NCI-H128 (cell line): ENCODE results near the gene IKZF4.
"Not testable (repeated sequence)": the region's sequence is repeated elsewhere in the genome, so short reads cannot be mapped to it uniquely, and the experiment has no call there.

Experiments
- DNase-seq: peaks from one replicate; lab custom pipeline; 2025; ENCODE audit not compliant: unreplicated experiment; lab: John Stamatoyannopoulos, UW

The IKZF4 gene

DNA sequence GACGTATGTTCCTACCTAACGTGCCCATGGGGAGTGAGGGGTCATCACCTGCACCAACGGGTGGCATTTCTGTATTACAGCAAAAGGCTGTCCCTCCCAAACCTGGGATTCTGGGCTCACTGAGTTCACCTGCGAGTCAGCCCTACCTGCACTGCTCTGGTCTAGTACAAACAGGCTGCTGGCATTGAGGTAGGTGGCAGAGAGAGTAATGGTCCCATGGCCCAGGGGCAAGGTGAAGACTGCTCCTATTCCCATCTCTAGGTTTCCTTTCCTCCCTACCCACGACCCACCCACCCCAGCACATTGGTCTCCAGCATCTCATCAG, 23.3 kb upstream of the IKZF4 start:
- DNase-seq: no peak

GRCh38 chr12:55999522-55999921, 21.3 kb upstream of the IKZF4 start:
- DNase-seq: not testable (repeated sequence)

DNA sequence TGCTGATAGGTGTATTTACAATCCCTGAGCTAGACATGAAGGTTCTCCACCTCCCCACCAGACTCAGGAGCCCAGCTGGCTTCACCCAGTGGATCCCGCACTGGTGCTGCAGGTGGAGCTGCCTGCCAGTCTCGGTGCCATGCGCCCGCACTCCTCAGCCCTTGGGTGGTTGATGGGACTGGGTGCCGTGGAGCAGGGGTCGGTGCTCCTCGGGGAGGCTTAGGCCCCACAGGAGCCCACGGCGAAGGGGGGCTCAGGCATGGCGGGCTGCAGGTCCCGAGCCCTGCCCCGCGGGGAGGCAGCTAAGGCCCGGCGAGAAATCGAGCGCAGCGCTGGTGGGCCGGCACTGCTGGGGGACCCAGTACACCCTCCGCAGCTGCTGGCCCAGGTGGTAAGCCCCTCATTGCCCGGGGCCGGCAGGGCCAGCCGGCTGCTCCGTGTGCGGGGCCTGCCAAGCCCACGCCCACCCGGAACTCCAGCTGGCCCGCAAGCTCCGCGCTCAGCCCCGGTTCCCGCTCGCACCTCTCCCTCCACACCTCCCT, 20.8 kb upstream of the IKZF4 start:
- not testable (repeated sequence) for DNase-seq

- DNase-seq: no peak
Measured at GRCh38 chr12:56001487-56002100, 19.2 kb upstream of the IKZF4 start.

- DNase-seq: not testable (repeated sequence)
Measured at GRCh38 chr12:56003376-56003775, 17.5 kb upstream of the IKZF4 start.

DNA sequence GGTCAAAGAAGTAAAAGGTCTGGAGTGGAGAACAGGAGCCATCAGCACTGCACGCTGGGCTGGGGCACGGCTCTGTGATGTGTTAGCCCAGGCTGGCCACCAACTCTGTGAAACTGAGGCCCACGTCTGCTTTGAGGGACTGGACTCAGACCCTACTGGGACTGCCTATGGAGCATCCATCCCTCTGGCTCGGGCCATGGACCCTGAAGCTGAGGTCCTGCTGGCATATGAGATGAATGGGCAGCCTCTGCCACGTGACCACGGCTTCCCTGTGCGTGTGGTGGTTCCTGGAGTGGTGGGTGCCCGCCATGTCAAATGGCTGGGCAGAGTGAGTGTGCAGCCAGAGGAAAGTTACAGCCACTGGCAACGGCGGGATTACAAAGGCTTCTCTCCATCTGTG, 16.6 kb upstream of the IKZF4 start:
- no peak for DNase-seq

- DNase-seq: peak; percentile 35
Measured at GRCh38 chr12:56007564-56008559, 13.0 kb upstream of the IKZF4 start.

DNA sequence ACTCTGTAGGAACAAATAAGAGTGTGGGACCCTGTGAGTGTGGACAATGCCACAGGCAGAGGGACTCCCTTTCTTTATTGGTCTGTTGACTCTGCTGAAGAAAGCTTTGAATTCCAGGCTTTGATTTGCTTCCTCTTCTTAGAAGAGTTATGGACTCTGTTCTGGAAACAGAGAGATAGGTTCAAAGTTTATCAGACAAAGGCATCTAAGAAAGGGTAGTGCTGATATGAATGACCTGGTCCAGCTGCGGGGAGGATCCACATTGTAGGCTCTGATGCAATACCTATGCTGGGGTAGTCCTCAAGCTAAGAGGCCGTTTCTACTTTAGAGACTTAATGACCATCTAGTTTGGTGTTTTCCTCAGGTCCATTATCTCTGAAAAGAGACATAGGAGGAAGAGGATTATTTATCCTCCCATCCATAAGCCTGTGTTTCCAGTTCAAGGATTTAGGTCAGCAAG, 10.7 kb upstream of the IKZF4 start:
- DNase-seq: no peak

- DNase-seq: no peak
Measured at GRCh38 chr12:56011509-56012090, 9.2 kb upstream of the IKZF4 start.

GRCh38 chr12:56013482-56013881, 7.4 kb upstream of the IKZF4 start:
- no peak for DNase-seq

GRCh38 chr12:56014205-56014604, 6.6 kb upstream of the IKZF4 start:
- DNase-seq: no peak

- no peak for DNase-seq
Measured at GRCh38 chr12:56017181-56017580, 3.7 kb upstream of the IKZF4 start.

DNA sequence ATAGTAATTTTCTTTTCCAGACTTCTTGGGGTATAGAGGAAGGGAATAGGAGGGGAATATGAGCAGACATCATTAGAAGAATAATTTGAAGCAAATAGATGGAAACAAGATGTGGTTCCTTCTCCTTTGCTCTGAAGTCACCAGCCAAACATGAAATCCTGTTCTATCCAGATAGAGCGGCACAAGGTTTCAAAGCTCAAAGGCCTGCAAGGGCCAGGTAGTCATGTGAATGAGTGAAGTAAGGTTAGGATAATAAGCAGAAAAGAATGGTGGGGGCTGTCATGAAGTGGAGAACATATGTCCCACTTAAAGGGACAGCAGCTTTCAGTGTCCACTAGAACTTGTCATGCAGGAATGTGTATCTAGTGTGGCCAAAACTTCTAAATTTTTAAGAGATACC, 2.5 kb upstream of the IKZF4 start:
- DNase-seq: no peak

DNA sequence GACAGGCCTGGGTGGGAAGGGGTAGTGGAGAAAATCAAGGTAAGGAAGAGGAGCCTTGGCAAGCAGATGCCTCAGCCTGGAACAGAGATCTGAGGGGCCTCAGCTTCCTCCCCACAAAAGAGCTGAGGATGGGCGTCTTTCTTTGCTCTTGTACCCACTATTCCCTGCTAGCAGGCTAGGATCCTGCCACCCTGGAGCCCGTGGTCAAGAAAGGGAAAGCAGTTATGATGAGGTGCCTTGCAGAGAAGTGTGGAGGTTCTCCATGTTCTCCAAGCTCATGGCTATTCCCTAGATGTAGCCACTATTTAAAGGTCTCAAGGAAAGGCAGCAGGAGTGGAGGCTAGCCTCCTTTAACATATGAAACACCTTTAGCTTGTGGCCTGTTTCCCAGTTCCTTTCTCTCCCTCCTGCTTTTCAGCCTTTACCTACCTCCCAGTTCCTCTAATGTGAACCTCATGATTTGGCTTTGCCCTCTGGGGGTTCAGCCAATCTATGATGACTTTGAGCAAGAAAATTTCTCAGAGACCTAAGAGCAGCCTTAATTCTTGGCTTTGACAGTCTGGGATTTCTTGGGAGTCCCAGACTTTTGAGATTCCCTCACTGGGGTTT, 1.1 kb downstream of the IKZF4 start:
- DNase-seq: no peak

- no peak for DNase-seq
Measured at GRCh38 chr12:56028511-56029165, 7.8 kb downstream of the IKZF4 start.

GRCh38 chr12:56029166-56029519, 8.3 kb downstream of the IKZF4 start:
- no peak for DNase-seq

- DNase-seq: no peak
Measured at GRCh38 chr12:56029666-56030293, 8.9 kb downstream of the IKZF4 start.

DNA sequence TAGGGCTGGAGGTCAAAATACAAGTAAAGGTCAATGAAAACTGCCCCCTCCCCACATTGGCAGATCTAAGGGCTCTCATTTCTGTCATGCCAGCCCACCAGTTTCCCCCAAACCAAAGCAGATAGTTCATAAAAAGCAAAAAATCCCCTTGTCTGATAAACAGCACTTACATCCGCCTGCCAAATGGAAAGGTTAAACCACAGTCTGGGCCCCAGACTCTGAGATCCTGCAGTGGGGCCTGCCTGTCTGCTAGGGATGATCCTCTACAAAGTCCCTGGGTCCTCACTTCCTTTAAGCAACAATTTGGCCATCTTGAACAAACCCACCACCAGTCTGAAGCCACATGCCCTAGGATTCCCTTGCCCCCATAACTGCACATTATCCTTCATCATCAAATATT, 11.1 kb downstream of the IKZF4 start:
- DNase-seq: no peak

- no peak for DNase-seq
Measured at GRCh38 chr12:56034586-56035332, 13.9 kb downstream of the IKZF4 start.

DNA sequence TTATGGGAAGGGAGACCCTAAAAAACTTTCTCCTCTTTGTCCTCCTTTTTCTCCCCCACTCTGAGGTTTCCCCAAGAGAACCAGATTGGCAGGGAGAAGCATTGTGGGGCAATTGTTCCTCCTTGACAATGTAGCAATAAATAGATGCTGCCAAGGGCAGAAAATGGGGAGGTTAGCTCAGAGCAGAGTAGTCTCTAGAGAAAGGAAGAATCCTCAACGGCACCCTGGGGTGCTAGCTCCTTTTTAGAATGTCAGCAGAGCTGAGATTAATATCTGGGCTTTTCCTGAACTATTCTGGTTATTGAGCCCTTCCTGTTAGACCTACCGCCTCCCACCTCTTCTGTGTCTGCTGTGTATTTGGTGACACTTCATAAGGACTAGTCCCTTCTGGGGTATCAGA, 16.3 kb downstream of the IKZF4 start:
- DNase-seq: no peak
